GM21526 (cell line): ENCODE measurements around the gene SEC61B.
"Not testable (repeated sequence)": the region's sequence is repeated elsewhere in the genome, so short reads cannot be mapped to it uniquely, and the experiment has no call there.

Experiments
- ATAC-seq: cut with Tn5 transposase; IDR thresholded peaks from one replicate; pipeline ENCODE4 v1.9.1; 2021; ENCODE audit warnings: moderate library complexity; ENCODE audit not compliant: unreplicated experiment, low FRiP score

Gene SEC61B

DNA sequence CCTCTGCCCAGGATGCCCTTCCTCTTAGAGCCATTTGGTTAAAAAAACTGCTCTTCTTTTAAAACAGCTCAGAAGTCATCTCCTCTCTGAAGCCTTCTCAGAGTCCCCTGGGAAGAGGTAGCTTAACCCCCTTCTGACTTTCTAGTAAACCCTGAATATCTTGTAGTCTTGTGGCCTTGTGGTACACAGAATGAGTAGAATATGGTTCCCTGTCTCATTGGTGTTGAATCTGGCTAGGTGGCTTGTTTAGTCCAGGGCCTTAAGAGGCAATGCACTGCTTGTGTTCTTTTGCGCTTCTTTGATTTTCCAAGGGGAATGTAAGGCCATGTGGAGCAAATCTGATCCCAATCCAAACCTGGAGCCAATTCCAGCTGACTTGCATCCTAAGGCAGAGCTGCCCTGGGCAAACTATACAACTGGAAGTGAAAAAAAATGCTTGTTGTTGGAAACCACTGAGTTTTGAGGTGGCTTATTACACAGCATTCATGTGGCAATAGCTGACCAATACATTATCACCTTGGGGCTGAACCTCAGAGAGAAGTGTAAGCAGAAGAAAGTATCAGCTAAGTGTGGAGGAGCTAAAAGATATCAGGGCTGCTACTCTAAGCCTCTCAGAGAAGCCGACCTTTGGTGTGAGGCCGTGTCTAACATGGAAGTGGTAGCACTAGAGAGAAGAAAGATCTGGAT, 31.3 kb upstream of the SEC61B start:
- no peak for ATAC-seq

DNA sequence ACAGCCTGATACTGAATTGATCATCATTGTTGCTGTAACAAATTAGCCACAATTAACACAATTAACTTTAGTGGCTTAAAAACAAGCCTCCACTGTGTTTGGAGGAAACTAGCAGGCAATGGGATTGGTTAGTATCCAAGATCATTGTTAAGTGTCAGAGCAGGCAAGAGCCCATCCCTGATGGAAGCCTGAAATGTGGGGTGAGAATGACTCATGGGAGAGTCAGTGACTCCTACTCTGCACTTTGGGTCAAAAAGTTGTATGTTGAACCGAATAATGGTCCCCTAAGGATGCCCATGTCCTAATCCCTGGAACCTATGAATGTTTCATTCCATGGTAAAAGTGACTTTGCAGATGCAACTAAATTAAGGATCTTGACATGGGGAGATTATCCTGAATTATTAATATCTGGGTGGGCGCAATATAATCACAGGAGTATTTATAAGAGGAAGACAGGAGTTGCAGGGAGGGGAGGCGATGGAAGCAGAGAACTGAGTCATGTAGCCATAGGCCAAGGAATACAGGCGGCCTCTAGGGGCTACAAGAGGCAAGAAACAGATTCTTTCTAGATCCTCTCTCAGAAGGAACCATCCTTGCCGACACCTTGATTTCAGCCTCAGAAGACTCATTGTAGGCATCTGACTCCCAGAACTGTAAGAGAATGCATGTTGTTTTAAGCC, 29.2 kb upstream of the SEC61B start:
- ATAC-seq, result no peak

DNA sequence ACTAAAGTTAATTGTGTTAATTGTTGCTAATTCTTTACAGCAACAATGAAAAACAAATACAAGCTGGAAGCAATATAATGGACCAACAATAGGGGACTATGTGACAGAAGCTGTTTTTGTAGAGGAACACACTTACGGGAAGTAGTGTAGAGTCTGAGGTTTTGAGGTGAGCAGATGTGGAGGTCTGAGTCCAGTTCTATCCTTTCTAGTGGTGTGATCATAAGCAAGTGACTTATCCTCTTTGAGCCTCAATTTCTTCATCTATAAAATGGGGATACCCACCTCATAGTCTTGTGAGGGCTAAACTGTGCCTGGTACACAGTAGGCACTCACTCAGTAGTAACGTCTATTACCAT, 28.6 kb upstream of the SEC61B start:
- no peak for ATAC-seq

DNA sequence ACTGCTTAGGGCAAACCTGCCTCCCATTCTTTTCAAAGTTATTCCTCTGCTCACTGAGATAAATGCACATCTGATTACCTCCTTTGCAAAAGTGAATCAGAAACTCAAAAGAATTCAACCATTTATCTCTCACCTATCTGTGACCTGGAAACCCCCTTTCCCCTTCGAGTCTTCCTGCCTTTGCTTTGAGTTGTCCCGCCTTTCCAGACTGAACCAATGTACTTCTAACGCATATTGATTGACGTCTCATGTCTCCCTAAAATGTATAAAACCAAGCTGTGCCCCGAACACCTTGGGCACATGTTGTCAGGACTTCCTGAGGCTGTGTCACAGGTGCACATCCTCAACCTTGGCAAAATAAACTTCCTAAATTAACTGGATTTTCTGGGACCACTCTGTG, 25.6 kb upstream of the SEC61B start:
- not testable (repeated sequence) for ATAC-seq

DNA sequence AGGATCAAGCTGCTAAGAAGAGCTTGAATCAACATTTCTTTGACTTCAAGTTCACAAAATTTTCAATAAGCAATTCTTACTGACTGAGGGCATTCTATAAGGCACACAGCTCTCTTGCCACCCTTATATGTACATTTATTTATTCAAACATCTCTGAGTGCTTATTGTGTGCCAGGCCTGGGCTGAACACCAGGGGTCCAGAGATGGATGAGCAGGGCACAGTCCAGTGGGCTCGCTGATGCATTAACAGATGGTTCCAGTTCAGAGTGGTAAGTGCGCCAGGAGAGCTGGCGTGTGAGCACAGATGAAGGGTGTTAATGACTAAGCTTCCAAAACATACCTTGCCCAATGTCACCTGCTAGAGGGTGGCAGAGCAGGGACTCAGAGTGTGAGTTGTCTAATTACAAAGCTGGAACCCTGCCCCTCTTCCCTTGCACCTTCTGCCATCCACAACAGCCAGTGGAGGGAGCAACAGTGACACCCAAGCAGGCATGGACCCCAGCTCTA, 24.9 kb upstream of the SEC61B start:
- ATAC-seq, result no peak

DNA sequence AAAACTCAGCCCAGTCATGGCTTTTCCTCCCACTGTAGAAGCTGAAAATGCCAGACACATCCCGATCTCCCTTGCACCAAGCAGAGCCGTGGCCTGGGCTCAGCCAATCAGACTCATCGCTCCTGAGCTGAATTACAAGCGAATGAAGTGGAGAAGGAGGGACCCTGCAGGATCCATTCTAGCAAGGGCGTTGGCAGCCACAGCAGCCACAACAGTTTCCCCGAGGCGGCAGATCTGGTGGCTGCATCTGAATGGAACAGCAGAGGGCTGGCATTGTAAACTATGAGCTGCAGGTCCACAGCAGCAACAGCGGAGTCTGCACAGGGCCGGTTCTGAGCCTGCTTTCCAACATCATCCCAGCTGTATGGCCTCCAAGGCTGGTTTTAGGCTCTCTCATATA, 24.1 kb upstream of the SEC61B start:
- ATAC-seq, result no peak

DNA sequence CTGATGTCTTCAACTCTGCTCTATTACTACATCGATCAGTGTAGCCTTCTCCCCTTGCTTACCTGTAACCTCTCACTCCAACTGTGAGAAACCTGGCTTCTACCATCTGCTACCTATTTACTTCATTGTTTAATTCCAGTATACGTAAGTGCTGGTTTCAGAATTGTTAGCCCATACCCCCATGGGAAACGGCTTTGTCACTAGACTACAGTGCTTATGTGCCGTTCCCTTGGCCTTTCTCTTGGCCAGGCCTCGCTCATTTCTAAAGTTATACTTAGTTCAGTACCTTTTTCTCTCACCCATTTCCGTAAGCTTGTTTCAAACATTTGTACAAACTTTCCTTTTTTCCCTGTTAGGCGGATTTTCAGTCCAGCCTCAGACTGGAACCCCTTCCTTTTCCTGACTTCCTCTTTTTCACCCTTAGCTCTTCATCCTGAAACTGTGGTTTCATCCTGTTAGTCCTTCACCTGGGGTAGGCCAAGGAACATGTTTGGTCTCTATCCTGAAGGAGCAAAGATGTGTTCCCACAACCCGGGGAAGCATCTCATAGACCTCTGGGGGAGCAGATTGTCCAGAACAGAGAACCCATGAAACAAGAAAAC, 22.0 kb upstream of the SEC61B start:
- ATAC-seq, result no peak

DNA sequence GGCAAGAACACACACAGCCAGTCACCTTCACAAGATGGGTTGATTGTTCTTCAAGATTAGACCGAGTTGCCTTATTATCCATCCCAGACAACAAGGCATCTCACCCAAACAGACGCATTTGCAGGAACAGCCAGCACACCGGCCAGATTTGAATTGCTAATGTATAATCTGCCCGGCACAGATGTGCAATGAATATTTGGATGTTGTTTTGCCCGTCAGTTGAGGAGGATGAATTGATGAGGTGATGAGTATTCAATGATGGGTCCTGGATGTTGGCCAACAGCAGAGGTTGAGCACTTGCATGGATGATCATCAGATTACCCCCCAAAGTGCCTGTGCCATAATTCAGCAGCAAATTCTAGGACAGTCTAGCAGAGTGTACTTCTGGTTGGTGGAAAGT, 20.5 kb upstream of the SEC61B start:
- no peak for ATAC-seq

DNA sequence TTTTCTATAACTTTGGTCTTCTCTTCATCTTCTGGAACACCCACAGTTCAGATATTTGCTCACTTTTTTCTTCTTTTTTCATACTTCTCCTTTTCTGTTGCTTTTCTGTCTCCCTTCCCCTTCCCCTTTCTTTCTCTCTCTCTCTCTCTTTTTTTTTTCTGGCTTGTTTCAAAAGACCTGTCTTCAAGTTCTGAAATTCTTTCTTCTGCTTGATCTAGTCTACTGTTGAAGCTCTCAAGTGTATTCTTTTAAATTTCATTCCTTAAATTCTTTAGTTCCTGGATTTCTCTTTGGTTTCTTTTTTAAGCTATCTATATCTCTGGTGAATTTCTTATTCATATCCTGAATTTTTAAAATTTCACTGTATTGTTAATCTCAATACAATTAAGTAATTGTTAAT, 11.5 kb upstream of the SEC61B start:
- ATAC-seq, result no peak

DNA sequence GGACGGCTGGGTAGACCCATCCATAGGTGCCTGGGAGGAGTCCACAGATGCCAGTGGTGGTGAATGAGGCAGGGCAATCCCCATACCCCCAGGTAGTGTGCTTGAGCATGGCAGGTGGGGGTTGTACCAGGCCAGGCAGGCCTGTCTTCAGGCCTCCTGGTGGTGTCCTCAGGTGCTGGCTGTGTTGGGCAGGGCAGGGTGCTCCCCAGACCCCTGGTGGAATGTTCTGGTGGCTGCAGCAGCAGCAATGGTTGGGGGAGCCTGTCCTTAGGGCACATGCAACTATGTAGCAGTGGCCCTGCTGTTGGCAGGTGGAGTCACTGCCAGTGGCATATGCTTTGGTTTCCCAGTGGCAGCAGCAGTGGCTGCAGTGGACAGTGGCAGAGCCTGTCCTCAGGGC, 10.3 kb upstream of the SEC61B start:
- no peak for ATAC-seq

DNA sequence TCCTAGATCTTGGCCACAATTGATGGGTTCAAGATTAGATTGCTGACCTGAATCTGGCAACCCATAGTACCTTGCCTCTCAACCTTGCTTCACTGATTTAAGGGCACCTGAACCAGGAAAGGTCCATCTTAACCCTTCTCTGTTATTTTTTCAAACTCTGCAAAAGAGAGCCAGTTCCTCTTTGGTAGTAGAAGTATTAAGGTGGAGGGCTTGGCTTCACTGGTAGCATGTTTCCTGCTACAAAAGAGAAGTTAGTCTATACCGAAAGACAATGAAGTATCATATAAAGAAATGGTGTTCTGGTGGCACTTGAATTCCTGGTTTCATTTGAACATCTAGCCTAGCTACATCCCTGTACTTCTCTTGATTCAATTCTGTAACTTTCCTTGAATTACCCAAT, 8.9 kb upstream of the SEC61B start:
- no peak for ATAC-seq

DNA sequence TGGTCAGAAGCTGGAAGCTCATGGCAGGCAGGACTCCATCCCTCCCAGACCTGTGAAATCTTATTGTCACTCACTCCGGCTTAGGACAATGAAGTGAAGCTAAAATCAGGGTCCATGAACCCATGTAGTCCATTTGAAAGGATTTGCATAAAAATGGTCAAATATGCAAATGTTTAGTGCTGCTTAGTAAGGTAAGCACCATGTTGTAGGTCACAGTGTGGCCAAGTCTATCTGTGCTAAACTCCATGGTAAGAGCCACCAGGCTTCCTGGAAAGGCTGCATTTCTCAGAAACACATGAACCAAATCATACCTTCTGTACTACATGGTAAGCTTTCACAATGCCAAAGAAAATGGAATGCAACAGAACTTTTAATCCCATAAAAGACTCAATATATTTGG, 6.0 kb upstream of the SEC61B start:
- no peak for ATAC-seq

DNA sequence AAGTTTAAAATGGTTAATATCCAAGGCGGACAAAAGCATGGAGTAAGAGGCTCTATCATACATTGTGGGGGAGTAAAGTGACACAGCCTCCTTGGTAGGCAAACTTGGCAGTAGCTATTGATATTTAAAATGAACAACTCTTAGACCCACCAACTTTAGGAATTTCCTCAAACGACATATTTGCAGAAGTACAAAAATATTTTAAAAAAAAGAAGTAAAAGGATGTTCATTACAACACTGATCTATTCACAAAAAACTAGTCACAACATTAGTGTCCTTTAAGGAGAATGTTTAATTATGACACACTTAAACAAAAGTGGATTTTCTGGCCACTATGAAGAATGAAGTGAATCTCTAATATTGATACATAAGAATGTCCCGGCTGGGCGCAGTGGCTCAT, 2.1 kb upstream of the SEC61B start:
- no peak for ATAC-seq

DNA sequence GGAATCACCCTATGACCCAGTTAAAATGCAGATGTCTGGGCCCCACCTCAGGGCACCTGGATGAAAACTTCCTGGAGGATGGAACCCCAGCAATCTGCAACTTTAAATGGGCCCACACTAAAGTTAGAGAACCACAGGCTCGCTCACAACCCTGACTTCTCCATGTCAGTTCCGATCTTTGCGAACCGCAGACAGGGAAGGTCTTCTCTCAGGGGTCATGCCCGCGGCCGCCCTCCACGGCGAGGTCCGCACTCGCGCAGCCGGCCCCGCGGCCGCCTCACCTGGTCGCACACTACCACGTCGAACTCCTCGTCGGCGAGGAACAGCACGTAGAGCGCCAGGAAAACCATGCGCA, 839 bp upstream of the SEC61B start:
- ATAC-seq, result peak; percentile 18

DNA sequence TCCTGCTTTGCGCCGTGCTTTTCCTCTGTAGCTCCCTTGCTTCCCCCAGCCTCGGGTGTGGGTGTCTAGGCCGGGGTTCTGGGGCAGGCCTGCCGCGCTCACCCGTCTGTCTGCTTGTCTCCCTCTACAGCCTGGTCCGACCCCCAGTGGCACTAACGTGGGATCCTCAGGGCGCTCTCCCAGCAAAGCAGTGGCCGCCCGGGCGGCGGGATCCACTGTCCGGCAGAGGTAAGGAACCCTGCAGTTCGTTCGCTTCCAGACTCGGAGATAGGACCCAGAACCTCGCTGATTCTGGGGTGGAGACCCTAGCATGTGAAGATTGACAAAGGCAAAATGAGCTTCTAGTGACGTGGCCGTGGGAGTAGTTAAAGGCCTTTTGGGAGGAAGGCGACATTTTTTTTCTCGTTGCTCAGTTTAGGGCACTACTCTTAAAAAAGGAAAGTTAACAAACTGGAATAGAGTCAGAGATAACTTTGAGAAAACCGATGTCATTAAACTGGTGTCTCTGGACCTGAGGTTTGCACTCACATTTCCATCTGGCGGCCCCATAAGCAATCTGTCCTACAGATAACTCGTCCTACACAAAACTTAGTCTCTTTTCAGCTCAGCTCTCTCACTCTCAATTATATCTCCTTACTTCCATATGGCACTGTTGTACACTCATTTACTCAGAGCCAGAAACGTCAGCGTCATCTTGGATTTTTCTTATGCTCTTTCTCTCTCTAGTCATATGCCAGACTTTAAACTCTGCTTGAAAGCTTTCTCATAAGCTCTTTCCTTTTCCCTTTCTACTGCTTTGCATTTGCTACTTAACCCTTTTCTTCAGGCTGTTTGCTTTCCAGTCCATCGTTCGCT, 561 bp downstream of the SEC61B start:
- ATAC-seq, result peak; percentile 22

DNA sequence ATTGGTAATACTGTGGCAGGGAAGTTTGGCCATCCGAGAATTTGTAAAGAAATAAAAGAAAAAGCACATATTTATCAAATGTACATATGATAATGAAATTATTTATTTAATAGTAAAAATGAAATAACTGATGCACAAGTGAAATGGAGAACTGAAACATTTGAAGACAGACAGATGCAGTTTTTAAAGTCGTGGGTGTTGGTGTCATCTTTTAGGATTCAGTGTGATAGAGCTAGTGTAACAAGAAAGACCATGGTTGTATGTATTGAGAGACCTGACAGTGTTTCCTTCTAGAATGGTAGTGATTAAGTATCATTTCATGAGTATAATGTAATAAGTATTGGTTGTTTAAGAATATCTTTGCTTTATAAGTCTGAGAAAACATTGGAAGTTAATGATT, 2.4 kb downstream of the SEC61B start:
- ATAC-seq, result no peak

DNA sequence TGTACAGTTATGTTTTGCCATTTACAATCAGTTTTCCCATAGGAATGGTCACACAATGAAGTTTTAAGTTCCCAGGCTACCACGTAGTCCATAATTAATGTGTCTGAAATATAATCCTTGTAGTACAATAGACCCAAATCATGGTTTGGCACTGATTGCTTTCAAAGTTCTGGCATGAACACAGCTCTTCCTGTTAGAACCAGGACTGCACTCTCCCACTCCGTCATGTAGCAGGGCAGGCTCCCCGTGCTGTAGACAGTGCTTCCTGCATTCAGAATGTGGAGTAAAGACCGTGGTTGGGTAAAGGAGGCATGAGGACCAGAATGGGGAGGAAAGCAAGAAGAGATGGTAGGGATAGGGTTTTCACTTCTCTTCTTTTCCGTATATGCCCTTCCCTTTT, 4.0 kb downstream of the SEC61B start:
- ATAC-seq, result no peak

DNA sequence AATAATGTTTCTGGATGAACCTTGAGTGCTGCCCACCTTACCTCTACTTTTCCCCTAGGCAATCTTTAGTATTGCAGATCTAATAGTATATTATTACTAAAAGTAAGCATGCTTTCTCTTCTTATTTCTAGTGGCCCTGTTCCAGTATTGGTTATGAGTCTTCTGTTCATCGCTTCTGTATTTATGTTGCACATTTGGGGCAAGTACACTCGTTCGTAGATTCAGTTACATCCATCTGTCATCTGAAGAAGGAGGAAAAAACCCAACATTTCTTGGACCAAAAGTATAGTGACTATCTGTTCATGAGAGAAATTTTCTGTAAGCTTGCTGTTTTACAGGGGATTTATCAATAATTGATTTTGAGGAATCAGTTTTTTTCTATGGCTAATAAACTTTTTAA, 8.1 kb downstream of the SEC61B start:
- ATAC-seq, result no peak

DNA sequence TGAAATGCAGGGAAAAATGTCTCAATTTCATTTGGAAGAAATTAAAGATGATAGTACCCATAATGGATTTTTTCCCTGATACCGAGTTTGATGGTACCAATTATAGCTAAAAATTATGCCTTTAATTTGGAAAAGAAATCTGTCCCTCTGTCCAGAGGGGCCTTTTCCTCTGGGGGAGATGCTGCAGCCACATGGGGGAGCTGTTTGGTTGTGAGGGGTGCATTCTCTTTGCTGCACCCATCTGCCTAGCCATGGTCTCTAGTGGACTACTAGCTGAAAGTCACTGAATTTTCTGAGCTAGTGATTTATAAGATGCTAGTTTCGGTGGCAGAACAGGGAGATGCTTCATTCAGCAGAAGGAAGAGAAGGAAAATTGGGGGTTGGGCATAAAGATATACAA, 9.6 kb downstream of the SEC61B start:
- no peak for ATAC-seq

DNA sequence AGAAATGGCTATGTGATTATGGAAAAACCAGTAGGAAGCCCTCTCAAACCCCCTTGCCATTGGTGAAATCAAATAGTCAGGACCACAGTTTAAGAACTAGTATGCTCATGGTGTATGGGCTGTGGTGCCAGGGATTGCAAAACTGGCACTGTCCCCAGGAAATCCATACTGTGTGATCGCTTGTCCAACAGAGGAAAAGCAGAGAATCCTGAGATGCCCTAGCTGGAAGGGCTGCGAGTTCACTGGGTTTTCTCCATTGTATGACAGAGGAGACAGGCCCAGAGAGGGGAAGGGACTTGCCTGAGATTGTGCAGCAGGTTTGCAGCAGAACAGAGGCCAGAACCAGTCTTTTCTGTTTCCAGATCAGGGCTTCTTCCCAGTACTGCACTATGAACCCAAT, 12.5 kb downstream of the SEC61B start:
- no peak for ATAC-seq

DNA sequence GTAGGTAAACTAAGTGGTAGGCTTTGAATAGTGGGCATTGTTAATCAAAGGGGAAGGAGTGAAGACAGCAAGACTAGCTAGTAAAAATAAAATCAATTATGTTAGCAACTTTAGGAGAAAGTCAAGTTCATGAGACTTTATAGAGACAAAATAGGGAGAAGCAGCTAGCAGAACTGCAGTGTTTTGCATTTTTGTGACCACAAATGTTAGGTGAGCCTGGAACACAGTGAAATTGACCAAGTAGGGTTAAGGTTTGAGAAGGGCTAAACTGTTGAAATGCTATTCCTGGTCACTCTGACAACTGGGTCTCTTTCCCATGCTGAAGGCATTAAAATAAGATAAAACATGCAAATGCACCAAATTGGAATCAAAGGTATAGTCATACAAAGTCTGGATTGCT, 13.0 kb downstream of the SEC61B start:
- ATAC-seq, result no peak
